IgD-negative memory B cell (primary cell): Measurements from ENCODE around the gene TMEM182. TPM values are rescaled to one million over a fixed set of nuclear protein-coding genes. Genes with fewer than 3 reads are reported as not detected.

Experiments used
- H3K27ac Mint-ChIP-seq, 3 donors: one replicate each; pipeline ENCODE4 v1.8.0; 2020 to 2022; ENCODE audit warnings: mild to moderate bottlenecking in 3 of 3, mixed read lengths in 3 of 3, moderate library complexity in 1 of 3
- H3K27me3 Mint-ChIP-seq: one replicate; pipeline ENCODE4 v1.8.0; 2021; ENCODE audit warnings: mixed read lengths
- H3K36me3 Mint-ChIP-seq: one replicate; pipeline ENCODE4 v1.8.0; 2020; ENCODE audit warnings: mild to moderate bottlenecking, mixed read lengths
- H3K4me1 Mint-ChIP-seq, 3 donors: one replicate each; pipeline ENCODE4 v1.8.0; 2020 to 2022; ENCODE audit warnings: mixed read lengths in 3 of 3, mild to moderate bottlenecking in 1 of 3
- H3K4me3 Mint-ChIP-seq, 4 donors: one replicate each; pipeline ENCODE4 v1.8.0; 2020 to 2022; ENCODE audit warnings: mild to moderate bottlenecking in 4 of 4, mixed read lengths in 4 of 4, moderate library complexity in 3 of 4
- H3K9me3 Mint-ChIP-seq, 3 donors: one replicate each; pipeline ENCODE4 v1.8.0; 2020 to 2021; ENCODE audit warnings: mixed read lengths in 3 of 3, mild to moderate bottlenecking in 1 of 3
- polyA plus RNA-seq: library from polyadenylated mRNA; unstranded; fragments of 300-500 nt; fragmentation: Illumina TruSeq; gene quantifications from one replicate; pipeline ENCODE4 v1.2.3, GENCODE V29; 2021

The TMEM182 gene
- polyA plus RNA-seq: 8.9 TPM

- no peaks in the 10 kb centered on the region for H3K27me3 Mint-ChIP-seq
- H3K9me3 Mint-ChIP-seq: no peaks in the 10 kb centered on the region
- no peak within 1 kb of the TSS for H3K27ac Mint-ChIP-seq
- no peak within 1 kb of the TSS for H3K4me3 Mint-ChIP-seq
- peaks cover 7% of the 10 kb centered on the region for H3K36me3 Mint-ChIP-seq
- H3K4me1 Mint-ChIP-seq: peaks cover 0 to 8% (median 0%) of the 10 kb centered on the region in 3 donors
These were observed at the start of gene TMEM182 for GRCh38 chr2:102761763-102762162. TMEM182 (plus strand) TSS chr2:102762031; CDS start chr2:102762218, 187 bp downstream.

GRCh38 chr2:102717308-102718018 is 44.4 kb upstream of the TMEM182 start:
- H3K27me3 Mint-ChIP-seq: no peaks in the 10 kb centered on the region

GRCh38 chr2:102718387-102719316 is 43.2 kb upstream of the TMEM182 start:
- Mint-ChIP-seq H3K4me1 (peaks cover 0 to 2% (median 0%) of the 10 kb centered on the region in 3 donors), H3K36me3 (peaks cover 9% of the 10 kb centered on the region), H3K4me3 (no peak overlapping the region), H3K9me3 (no peaks in the 10 kb centered on the region), H3K27ac (peak overlapping the region in 1 of 3 donors; percentile 2), H3K27me3 (no peaks in the 10 kb centered on the region)

More at GRCh38 chr2:102717308-102718018, 44.4 kb upstream of the TMEM182 start:
- Mint-ChIP-seq H3K9me3 (no peaks in the 10 kb centered on the region), H3K4me3 (no peak overlapping the region), H3K36me3 (peaks cover 6% of the 10 kb centered on the region), H3K4me1 (peaks cover 0 to 2% (median 0%) of the 10 kb centered on the region in 3 donors), H3K27ac (no peak overlapping the region)

- Mint-ChIP-seq H3K4me1 (no peaks in the 10 kb centered on the region), H3K4me3 (no peak overlapping the region), H3K36me3 (peaks cover 27% of the 10 kb centered on the region), H3K9me3 (no peaks in the 10 kb centered on the region), H3K27me3 (no peaks in the 10 kb centered on the region), H3K27ac (no peak overlapping the region)
These were observed 37.8 kb upstream of the TMEM182 start for GRCh38 chr2:102724016-102724490.

GRCh38 chr2:102724553-102724952 is 37.3 kb upstream of the TMEM182 start:
- no peak overlapping the region for H3K4me3 Mint-ChIP-seq
- H3K27me3 Mint-ChIP-seq: no peaks in the 10 kb centered on the region
- H3K4me1 Mint-ChIP-seq: no peaks in the 10 kb centered on the region
- H3K9me3 Mint-ChIP-seq: no peaks in the 10 kb centered on the region
- H3K27ac Mint-ChIP-seq: no peak overlapping the region
- H3K36me3 Mint-ChIP-seq: peaks cover 27% of the 10 kb centered on the region

GRCh38 chr2:102726128-102727087 is 35.4 kb upstream of the TMEM182 start:
- no peaks in the 10 kb centered on the region for H3K4me1 Mint-ChIP-seq
- H3K36me3 Mint-ChIP-seq: peaks cover 26% of the 10 kb centered on the region
- H3K4me3 Mint-ChIP-seq: no peak overlapping the region
- no peaks in the 10 kb centered on the region for H3K9me3 Mint-ChIP-seq
- no peaks in the 10 kb centered on the region for H3K27me3 Mint-ChIP-seq
- H3K27ac Mint-ChIP-seq: peak overlapping the region in 1 of 3 donors; percentile 60

GRCh38 chr2:102735416-102736109 is 26.3 kb upstream of the TMEM182 start:
- Mint-ChIP-seq H3K36me3 (peaks cover 2% of the 10 kb centered on the region), H3K27me3 (no peaks in the 10 kb centered on the region), H3K4me3 (peak overlapping the region; percentile 90 to 99 (median 98)), H3K4me1 (peaks cover 22 to 30% (median 28%) of the 10 kb centered on the region in 3 donors), H3K27ac (peak overlapping the region in 1 of 3 donors; percentile 10), H3K9me3 (no peaks in the 10 kb centered on the region)

GRCh38 chr2:102736110-102736409 is 25.8 kb upstream of the TMEM182 start:
- no peaks in the 10 kb centered on the region for H3K9me3 Mint-ChIP-seq
- no peaks in the 10 kb centered on the region for H3K36me3 Mint-ChIP-seq
- H3K4me3 Mint-ChIP-seq: peak overlapping the region; percentile 90 to 99 (median 98)
- peak overlapping the region; percentile 12 to 96 (median 90) for H3K27ac Mint-ChIP-seq
- peaks cover 22 to 30% (median 28%) of the 10 kb centered on the region in 3 donors for H3K4me1 Mint-ChIP-seq
- H3K27me3 Mint-ChIP-seq: no peaks in the 10 kb centered on the region

GRCh38 chr2:102736410-102737409 is 25.1 kb upstream of the TMEM182 start:
- Mint-ChIP-seq H3K27ac (peak overlapping the region; percentile 12 to 96 (median 90)), H3K9me3 (no peaks in the 10 kb centered on the region), H3K4me3 (peak overlapping the region; percentile 90 to 99 (median 98)), H3K27me3 (no peaks in the 10 kb centered on the region), H3K4me1 (peaks cover 22 to 30% (median 28%) of the 10 kb centered on the region in 3 donors), H3K36me3 (no peaks in the 10 kb centered on the region)

- Mint-ChIP-seq H3K9me3 (peaks cover 0 to 2% (median 0%) of the 10 kb centered on the region in 3 donors), H3K27ac (peak overlapping the region; percentile 1 to 96 (median 90)), H3K36me3 (peaks cover under 1% of the 10 kb centered on the region), H3K4me3 (peak overlapping the region; percentile 90 to 99 (median 98)), H3K4me1 (peaks cover 22 to 30% (median 28%) of the 10 kb centered on the region in 3 donors), H3K27me3 (no peaks in the 10 kb centered on the region)
These were observed 24.4 kb upstream of the TMEM182 start for GRCh38 chr2:102737431-102737830.

- H3K36me3 Mint-ChIP-seq: peaks cover 4% of the 10 kb centered on the region
- H3K4me3 Mint-ChIP-seq: no peak overlapping the region
- H3K4me1 Mint-ChIP-seq: peaks cover 0 to 1% (median 0%) of the 10 kb centered on the region in 3 donors
- no peaks in the 10 kb centered on the region for H3K27me3 Mint-ChIP-seq
- H3K9me3 Mint-ChIP-seq: peaks cover 2 to 10% (median 2%) of the 10 kb centered on the region in 3 donors
- H3K27ac Mint-ChIP-seq: no peak overlapping the region
These were observed 18.6 kb upstream of the TMEM182 start for GRCh38 chr2:102743259-102743658.

- H3K27me3 Mint-ChIP-seq: no peaks in the 10 kb centered on the region
These were observed 13.7 kb upstream of the TMEM182 start for GRCh38 chr2:102748107-102748506.

GRCh38 chr2:102749938-102750337 is 11.9 kb upstream of the TMEM182 start:
- no peak overlapping the region for H3K27ac Mint-ChIP-seq
- H3K9me3 Mint-ChIP-seq: peaks cover 0 to 6% (median 2%) of the 10 kb centered on the region in 3 donors
- peak overlapping the region in 1 of 4 donors; percentile 23 for H3K4me3 Mint-ChIP-seq
- peaks cover 6 to 18% (median 9%) of the 10 kb centered on the region in 3 donors for H3K4me1 Mint-ChIP-seq
- peaks cover 1% of the 10 kb centered on the region for H3K36me3 Mint-ChIP-seq
- no peaks in the 10 kb centered on the region for H3K27me3 Mint-ChIP-seq

More at GRCh38 chr2:102748107-102748506, 13.7 kb upstream of the TMEM182 start:
- peaks cover 6 to 11% (median 9%) of the 10 kb centered on the region in 3 donors for H3K4me1 Mint-ChIP-seq
- H3K9me3 Mint-ChIP-seq: peaks cover 0 to 10% (median 2%) of the 10 kb centered on the region in 3 donors
- no peak overlapping the region for H3K27ac Mint-ChIP-seq
- peaks cover 1% of the 10 kb centered on the region for H3K36me3 Mint-ChIP-seq
- no peak overlapping the region for H3K4me3 Mint-ChIP-seq
